H1 (cell line): Measurements from ENCODE around the gene PPM1K. TPM values are rescaled to one million over a fixed set of nuclear protein-coding genes. Genes with fewer than 3 reads are reported as not detected.

ENCODE experiments used
- CTCF ChIA-PET: fragments of 300-600 bp; sonication (Branson Sonifier 250); formaldehyde crosslinking; loops from one replicate; lab custom pipeline; 2021; ENCODE audit not compliant: partially characterized antibody; lab: Charles Lee
- POLR2A ChIA-PET: fragments of 300-600 bp; sonication (Branson Sonifier 250); formaldehyde crosslinking; loops from one replicate; lab custom pipeline; 2021; ENCODE audit warnings: inconsistent platforms; ENCODE audit not compliant: partially characterized antibody; lab: Charles Lee
- DNase-seq, 2 experiments: peaks; one replicate each; pipeline versions ENCODE4 v3.0.0 to v3.0.0-alpha.2; 2010 to 2022; ENCODE audit warnings: low spot score in 2 of 2, low read depth in 1 of 2, mixed read lengths in 1 of 2
- FAIRE-seq: peaks from 2 replicates; lab custom pipeline; 2011; peaks lifted over from hg19 to GRCh38; lab: Jason Lieb, UNC
- H2AFZ ChIP-seq: 2 replicates; pipeline ENCODE4 v1.8.1; 2012; ENCODE audit warnings: low read length, inconsistent platforms
- H2AK5ac ChIP-seq: 2 replicates; pipeline ENCODE4 v1.6.1; 2013; ENCODE audit warnings: low read depth, low read length
- H2BK120ac ChIP-seq: replicated peaks from 2 replicates; pipeline ENCODE3; 2013; ENCODE audit warnings: low read depth, low read length, inconsistent platforms
- H2BK12ac ChIP-seq: 2 replicates; pipeline ENCODE4 v1.6.1; 2013; ENCODE audit warnings: low read depth, low read length
- H2BK15ac ChIP-seq: 2 replicates; pipeline ENCODE4 v1.6.1; 2013; ENCODE audit warnings: low read length
- H2BK20ac ChIP-seq: 2 replicates; pipeline ENCODE4 v1.6.1; 2013; ENCODE audit warnings: low read length
- H2BK5ac ChIP-seq: 2 replicates; pipeline ENCODE4 v1.6.1; 2013; ENCODE audit warnings: low read depth, low read length
- H3K14ac ChIP-seq: 2 replicates; pipeline ENCODE4 v1.6.1; 2013; ENCODE audit warnings: inconsistent platforms; ENCODE audit not compliant: insufficient read length
- H3K18ac ChIP-seq: 2 replicates; pipeline ENCODE4 v1.6.1; 2013; ENCODE audit warnings: low read length; ENCODE audit errors: extremely low read depth
- H3K23ac ChIP-seq: 2 replicates; pipeline ENCODE4 v1.6.1; 2013; ENCODE audit warnings: inconsistent platforms; ENCODE audit not compliant: insufficient read length
- H3K23me2 ChIP-seq: 2 replicates; pipeline ENCODE4 v1.6.1; 2013; ENCODE audit warnings: low read depth, low read length
- H3K27ac ChIP-seq: 2 replicates; pipeline ENCODE4 v1.6.1; 2011; ENCODE audit warnings: low read depth, low read length, inconsistent platforms
- H3K27me3 ChIP-seq, 4 experiments: replicated peaks in 1 of 4; 1 replicate in 1 of 4; 2 replicates in 3 of 4; pipeline versions ENCODE4 v1.6.1 to v1.8.1; 2011 to 2013; ENCODE audit warnings: low read length in 3 of 4, mild to moderate bottlenecking in 3 of 4, inconsistent platforms in 2 of 4, mixed read lengths in 2 of 4, moderate library complexity in 1 of 4; ENCODE audit not compliant: control insufficient read depth in 3 of 4, insufficient read depth in 3 of 4; ENCODE audit errors: extremely low read depth in 1 of 4
- H3K36me3 ChIP-seq, 4 experiments: 2 replicates each; pipeline versions ENCODE4 v1.6.1 to v1.8.1; 2011 to 2013; ENCODE audit warnings: mild to moderate bottlenecking in 4 of 4, low read length in 3 of 4, moderate library complexity in 2 of 4, control low read depth in 1 of 4, inconsistent platforms in 1 of 4; ENCODE audit not compliant: insufficient read depth in 4 of 4, control insufficient read depth in 2 of 4
- H3K4ac ChIP-seq: replicated peaks from 2 replicates; pipeline ENCODE3; 2013; ENCODE audit warnings: low read length, low read depth, mixed read lengths, inconsistent platforms; ENCODE audit not compliant: insufficient read length
- H3K4me1 ChIP-seq, 4 experiments: replicated peaks in 1 of 4; 1 replicate in 1 of 4; 2 replicates in 3 of 4; pipeline versions ENCODE4 v1.6.1 to v1.8.1; 2011 to 2013; ENCODE audit warnings: low read length in 3 of 4, inconsistent platforms in 2 of 4, mixed read lengths in 1 of 4; ENCODE audit not compliant: insufficient read depth in 4 of 4, control insufficient read depth in 3 of 4
- H3K4me2 ChIP-seq, 2 experiments: 2 replicates each; pipeline versions ENCODE4 v1.6.1 to v1.8.1; 2011 to 2013; ENCODE audit warnings: low read depth in 2 of 2, low read length in 2 of 2, control low read depth in 1 of 2, inconsistent platforms in 1 of 2, mild to moderate bottlenecking in 1 of 2; ENCODE audit not compliant: insufficient read depth in 1 of 2
- H3K4me3 ChIP-seq, 4 experiments: fragments of 200-600, 300-600 bp in 1 of 4; sonication (generic), shearing (Covaris generic), sonication (Bioruptor Twin) in 1 of 4; 2 replicates each; pipeline versions ENCODE4 v1.5.1 to v1.8.1; 2011 to 2016; ENCODE audit warnings: low read length in 4 of 4, low read depth in 3 of 4, control low read depth in 2 of 4, inconsistent platforms in 2 of 4, mild to moderate bottlenecking in 2 of 4, mixed read lengths in 1 of 4, moderate library complexity in 1 of 4; ENCODE audit not compliant: insufficient read depth in 2 of 4; ENCODE audit errors: extremely low read depth in 1 of 4
- H3K56ac ChIP-seq: replicated peaks from 2 replicates; pipeline ENCODE3; 2013; ENCODE audit warnings: low read depth, mild to moderate bottlenecking, mixed read lengths, low read length, inconsistent platforms; ENCODE audit not compliant: insufficient read length
- H3K79me1 ChIP-seq: 2 replicates; pipeline ENCODE4 v1.6.1; 2013; ENCODE audit warnings: low read depth, low read length, control low read depth
- H3K79me2 ChIP-seq, 2 experiments: 2 replicates each; pipeline versions ENCODE4 v1.6.1 to v1.8.1; 2012 to 2013; ENCODE audit warnings: low read length in 2 of 2, mild to moderate bottlenecking in 2 of 2, inconsistent platforms in 1 of 2; ENCODE audit not compliant: insufficient read depth in 2 of 2, control insufficient read depth in 1 of 2
- H3K9ac ChIP-seq, 4 experiments: replicated peaks in 1 of 4; 1 replicate in 1 of 4; 2 replicates in 3 of 4; pipeline versions ENCODE4 v1.6.1 to v1.8.1; 2011 to 2013; ENCODE audit warnings: low read depth in 3 of 4, low read length in 3 of 4, control low read depth in 2 of 4, mild to moderate bottlenecking in 2 of 4, moderate library complexity in 2 of 4, inconsistent platforms in 1 of 4; ENCODE audit errors: extremely low read depth in 1 of 4
- H3K9me3 ChIP-seq, 2 experiments: 2 replicates each; pipeline versions ENCODE4 v1.6.1 to v1.8.1; 2012 to 2013; ENCODE audit warnings: mild to moderate bottlenecking in 2 of 2, moderate library complexity in 2 of 2, control low read depth in 1 of 2, inconsistent platforms in 1 of 2, low read depth in 1 of 2, low read length in 1 of 2, mixed read lengths in 1 of 2; ENCODE audit not compliant: insufficient read depth in 2 of 2
- H4K20me1 ChIP-seq, 2 experiments: replicated peaks in 1 of 2; 2 replicates each; pipeline versions ENCODE3 to v1.8.1; 2011 to 2013; ENCODE audit warnings: inconsistent platforms in 2 of 2, low read length in 2 of 2, mild to moderate bottlenecking in 1 of 2; ENCODE audit not compliant: insufficient read depth in 2 of 2, control insufficient read depth in 1 of 2
- H4K5ac ChIP-seq: 2 replicates; pipeline ENCODE4 v1.6.1; 2013; ENCODE audit warnings: low read length, low read depth, mixed read lengths, inconsistent platforms; ENCODE audit not compliant: insufficient read length
- H4K8ac ChIP-seq: 2 replicates; pipeline ENCODE4 v1.8.0; 2013; ENCODE audit warnings: mild to moderate bottlenecking, moderate library complexity, low read length, inconsistent platforms; ENCODE audit not compliant: insufficient read depth; ENCODE audit errors: extremely low read depth
- H4K91ac ChIP-seq: replicated peaks from 2 replicates; pipeline ENCODE3; 2013; ENCODE audit warnings: low read length, mixed read lengths, inconsistent platforms; ENCODE audit not compliant: insufficient read length
- SIN3A ChIP-seq, 2 experiments: IDR thresholded peaks in 1 of 2; conservative IDR thresholded peaks in 1 of 2; 2 replicates each; pipeline ENCODE4 v1.6.1; 2011 to 2012; ENCODE audit warnings: low read length in 2 of 2, improper control_type of control experiment in 1 of 2, low read depth in 1 of 2, mild to moderate bottlenecking in 1 of 2
- WGBS, 2 experiments: shearing (Covaris generic) in 1 of 2; methylation state at CpG; one replicate each; pipeline versions ENCODE4 v1.1.6 to v1.1.7; 2013 to 2015; ENCODE audit warnings: low lambda C conversion rate in 2 of 2, mixed read lengths in 2 of 2, inconsistent platforms in 1 of 2, low coverage in 1 of 2, missing lambda C conversion rate in 1 of 2; ENCODE audit not compliant: insufficient replicate concordance in 2 of 2, insufficient coverage in 1 of 2, insufficient read length in 1 of 2; ENCODE audit errors: extremely low coverage in 1 of 2, missing lambda C conversion rate in 1 of 2; 5-methylcytosine and 5-hydroxymethylcytosine counted together
- polyA plus RNA-seq, 7 experiments: library from polyadenylated mRNA; depleted of rRNA in 3 of 7; stranded (reverse) in 5 of 7; unstranded in 2 of 7; fragments of >200 nt in 5 of 7; fragments of 200-250 nt in 2 of 7; gene quantifications; 1 replicate in 5 of 7; 2 replicates in 1 of 7; 4 replicates in 1 of 7; pipeline versions ENCODE4 v1.2.1 to v1.2.3, GENCODE V29; 2011 to 2013; ENCODE audit warnings: missing spikeins in 2 of 7, mixed read lengths in 2 of 7
- total RNA-seq: library from RNA; stranded (reverse); fragmentation: NEBNext Ultra II Directional; extraction: Animal tissue kit (Norgen Biotek cat#: 25700); gene quantifications from 2 replicates; pipeline ENCODE4 v1.2.1, GENCODE V29; 2021

Gene PPM1K
- total and polyA plus RNA-seq, 2 of the 8 experiments (the other 6 are each of a cell fraction or from before 2014, with no cell fraction given) = 4.2 to 10.7 TPM

DNA sequence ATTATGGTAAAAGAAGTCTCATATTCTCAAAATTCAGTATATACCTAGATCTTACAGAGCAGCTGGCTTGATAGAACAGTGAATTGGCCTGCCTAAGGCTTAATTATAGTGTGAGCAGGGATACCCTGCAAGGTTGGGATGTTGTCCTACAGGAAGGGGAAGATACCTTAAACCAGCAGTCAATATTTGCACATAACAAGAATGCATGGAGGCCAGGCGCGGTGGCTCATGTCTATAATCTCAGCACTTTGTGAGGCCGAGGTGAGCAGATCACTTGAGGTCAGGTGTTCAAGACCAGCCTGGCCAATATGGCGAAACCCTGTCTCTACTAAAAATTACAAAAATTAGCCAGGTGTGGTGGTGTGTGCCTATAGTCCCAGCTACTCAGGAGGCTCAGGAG lies 67.2 kb downstream of the PPM1K start:
- no peak overlapping the region for H3K4me3 ChIP-seq
- no peak overlapping the region for H2BK5ac ChIP-seq
- POLR2A ChIA-PET = no interaction called here
- no peaks in the 10 kb centered on the region for H3K79me2 ChIP-seq
- no peak overlapping the region for H4K5ac ChIP-seq
- no peaks in the 10 kb centered on the region for H3K36me3 ChIP-seq
- CTCF ChIA-PET = interaction anchor here (0.9 to 8.3 kb wide), 9 partner anchors 11 to 370 kb away, joined by 3 to 112 read pairs (median 4); no protein-coding TSS in a partner anchor
- H2BK120ac ChIP-seq = no peak overlapping the region
- no peak overlapping the region for H3K14ac ChIP-seq
- no peak overlapping the region for H2BK15ac ChIP-seq
- H3K9me3 ChIP-seq = no peaks in the 10 kb centered on the region
- H3K4ac ChIP-seq = no peak overlapping the region
- H3K9ac ChIP-seq = no peak overlapping the region
- no peak overlapping the region for H2BK12ac ChIP-seq
- DNase-seq (peak in 1 of 2 experiments; percentile 8), FAIRE-seq (no peak)
- no peak overlapping the region for H3K23ac ChIP-seq
- WGBS, 2 experiments = 87% methylated on average over 4 of the region's 4 CpGs; no CpG with 5 or more reads in 1 of the 2 experiments
- no peak overlapping the region for H2AK5ac ChIP-seq
- no peaks in the 10 kb centered on the region for H3K79me1 ChIP-seq
- no peaks in the 10 kb centered on the region for H4K20me1 ChIP-seq
- H2AFZ ChIP-seq = no peak overlapping the region
- no peak overlapping the region for H3K56ac ChIP-seq
- no peak for TF ChIP-seq SIN3A (conservative IDR thresholded peaks at IDR 0.05 in 1 of 2, IDR thresholded peaks at IDR 0.05 in 1 of 2; ENCODE audit: low read depth in 1 of 2, low read length in 2 of 2)
- no peaks in the 10 kb centered on the region for H3K27me3 ChIP-seq
- H4K91ac ChIP-seq = no peak overlapping the region
- no peak overlapping the region for H3K4me2 ChIP-seq
- H4K8ac ChIP-seq = no peak overlapping the region
- H2BK20ac ChIP-seq = no peak overlapping the region
- H3K18ac ChIP-seq = no peak overlapping the region
- no peaks in the 10 kb centered on the region for H3K4me1 ChIP-seq
- no peak overlapping the region for H3K27ac ChIP-seq
- H3K23me2 ChIP-seq = no peaks in the 10 kb centered on the region
